Non-pigmented ciliary epithelial cell (primary cell): Measurements from ENCODE around the gene SPATS2.
"Not testable (repeated sequence)": the region's sequence is repeated elsewhere in the genome, so short reads cannot be mapped to it uniquely, and the experiment has no call there.

ENCODE experiments used
- DNase-seq: peaks from one replicate; pipeline ENCODE4 v3.0.0-alpha.2; 2010; ENCODE audit warnings: low read depth

Gene SPATS2

DNA sequence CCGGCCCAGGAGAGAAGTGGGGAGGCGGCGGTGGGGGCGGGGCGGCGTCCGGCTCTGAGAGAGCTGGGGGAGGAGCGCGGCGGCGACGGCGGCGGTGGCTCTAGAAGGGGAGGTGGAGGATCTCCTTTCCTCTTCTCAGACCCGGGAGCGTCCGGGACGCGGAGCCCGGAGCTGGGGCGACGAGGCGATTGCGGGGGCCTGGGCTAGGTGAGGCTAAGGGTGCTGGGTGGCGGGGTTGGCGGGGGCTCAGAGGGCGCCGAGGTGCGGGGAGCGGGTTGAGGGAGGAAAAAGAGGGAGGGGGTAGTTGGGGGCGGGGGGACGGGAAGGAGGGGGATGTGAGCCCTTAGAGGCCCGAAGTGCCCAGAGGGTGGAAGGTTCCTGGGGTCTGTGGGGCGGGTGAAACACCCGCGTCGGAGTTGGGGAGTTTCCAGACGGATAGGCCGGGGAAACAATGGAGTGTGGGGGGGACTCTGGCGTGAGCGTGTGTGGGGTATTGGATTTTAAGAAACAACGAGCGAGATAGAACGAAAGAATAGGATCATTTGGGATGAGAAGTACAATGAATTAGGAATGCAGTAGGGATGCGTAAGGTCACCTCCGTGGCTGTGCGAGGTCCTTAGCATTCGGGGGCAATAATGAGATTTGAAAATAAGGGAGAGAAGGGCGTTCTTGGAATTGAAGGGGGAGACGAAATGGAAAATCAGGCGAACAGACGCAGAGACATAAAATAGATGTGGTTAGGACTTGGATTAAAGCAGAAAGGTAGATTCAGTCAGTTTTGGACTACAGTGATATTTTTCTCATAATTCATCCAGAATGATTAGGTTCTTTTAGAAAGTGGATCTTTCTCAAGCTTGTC is at the start of gene SPATS2:
TSS of gene SPATS2 (plus strand) at position 82 of the 859 bp plus-strand sequence. CDS start 93,551 bp downstream, outside the sequence.
- DNase-seq = no peak

DNA sequence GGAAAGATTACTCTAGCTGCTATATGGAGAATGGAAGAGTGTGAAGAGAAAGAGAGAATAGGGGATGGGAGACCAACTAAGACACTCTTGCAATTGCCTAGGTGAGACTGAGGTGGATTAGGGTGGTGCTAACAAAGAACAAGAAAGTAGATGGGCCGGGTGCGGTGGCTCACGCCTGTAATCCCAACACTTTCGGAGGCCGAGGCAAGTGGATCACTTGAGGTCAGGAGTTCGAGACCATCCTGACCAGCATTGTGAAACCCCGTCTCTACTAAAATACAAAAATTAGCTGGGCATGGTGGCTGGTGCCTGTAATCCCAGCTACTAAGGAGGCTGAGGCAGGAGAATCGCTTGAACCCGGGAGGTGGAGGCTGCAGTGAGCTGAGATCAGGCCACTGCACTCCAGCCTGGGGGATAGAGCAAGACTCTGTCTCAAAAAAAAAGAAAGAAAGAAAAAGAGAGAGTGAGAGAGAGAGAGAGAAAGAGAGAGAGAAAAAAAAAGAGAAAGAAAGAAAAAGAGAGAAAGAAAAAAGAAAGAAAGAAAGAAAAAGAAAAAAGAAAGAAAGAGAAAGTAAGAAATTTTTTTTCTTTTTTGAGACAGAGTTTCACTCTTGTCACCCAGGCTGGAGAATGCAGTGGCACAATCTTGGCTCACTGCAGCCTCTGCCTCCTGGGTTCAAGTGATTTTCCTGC is 46.7 kb upstream of the SPATS2 start:
- DNase-seq = not testable (repeated sequence)

DNA sequence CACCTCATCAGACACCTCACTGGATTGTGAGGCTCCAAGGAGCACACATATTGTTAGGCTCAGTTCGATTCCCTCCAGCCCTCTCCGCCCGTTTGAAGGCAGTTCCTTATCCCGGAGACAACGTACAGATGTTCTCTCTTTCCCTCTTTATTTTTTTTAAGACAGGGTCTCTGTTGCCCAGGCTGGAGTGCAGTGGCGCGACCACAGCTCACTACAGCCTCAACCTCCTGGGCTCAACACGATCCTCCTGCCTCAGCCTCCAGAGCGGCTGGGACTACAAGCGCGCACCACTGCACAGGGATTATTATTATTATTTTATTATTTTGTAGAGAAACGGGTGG is 44.9 kb upstream of the SPATS2 start:
- DNase-seq = no peak

DNA sequence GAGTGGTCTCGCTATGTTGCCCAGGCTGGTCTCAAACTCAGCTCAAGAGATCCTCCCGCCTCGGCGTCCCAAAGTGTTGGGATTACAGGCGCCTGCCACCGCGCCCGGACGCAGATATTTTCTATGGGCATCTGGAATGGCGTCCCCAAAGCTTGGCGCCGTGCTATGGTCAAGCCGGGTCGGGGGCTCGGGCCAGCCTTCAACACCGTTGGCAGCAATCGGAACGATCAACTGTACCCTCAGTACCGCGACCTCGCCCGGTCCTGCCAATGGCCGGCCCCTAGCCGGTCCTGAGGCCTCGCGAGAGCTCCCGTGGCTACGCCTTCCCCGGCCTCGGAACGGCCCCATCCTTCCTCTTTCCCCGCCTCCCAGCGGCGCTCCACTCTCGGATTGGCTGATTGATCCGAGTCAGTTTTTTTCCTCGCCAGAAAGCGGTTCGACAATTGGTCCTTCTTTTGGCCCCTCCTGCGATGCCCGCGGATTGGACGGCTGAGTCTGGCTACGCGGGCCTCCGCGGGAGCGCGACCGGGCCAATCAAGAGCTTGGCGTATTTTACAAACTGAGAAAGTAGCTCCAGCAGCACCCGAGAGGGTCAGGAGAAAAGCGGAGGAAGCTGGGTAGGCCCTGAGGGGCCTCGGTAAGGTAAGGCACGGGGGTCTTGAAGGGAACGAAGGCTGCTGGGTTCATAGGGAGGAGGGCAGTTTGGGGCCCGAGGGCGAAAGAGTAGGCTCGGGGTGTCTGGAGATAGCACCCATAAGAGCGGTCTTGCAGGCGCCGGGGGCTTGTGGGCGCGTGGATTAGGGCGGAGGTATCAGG is 44.3 kb upstream of the SPATS2 start, which contains the start of gene TROAP:
TSS of gene TROAP (plus strand) at position 548 of the 816 bp plus-strand sequence. CDS start 354 bp downstream, outside the sequence.
- peak; percentile 89 for DNase-seq

DNA sequence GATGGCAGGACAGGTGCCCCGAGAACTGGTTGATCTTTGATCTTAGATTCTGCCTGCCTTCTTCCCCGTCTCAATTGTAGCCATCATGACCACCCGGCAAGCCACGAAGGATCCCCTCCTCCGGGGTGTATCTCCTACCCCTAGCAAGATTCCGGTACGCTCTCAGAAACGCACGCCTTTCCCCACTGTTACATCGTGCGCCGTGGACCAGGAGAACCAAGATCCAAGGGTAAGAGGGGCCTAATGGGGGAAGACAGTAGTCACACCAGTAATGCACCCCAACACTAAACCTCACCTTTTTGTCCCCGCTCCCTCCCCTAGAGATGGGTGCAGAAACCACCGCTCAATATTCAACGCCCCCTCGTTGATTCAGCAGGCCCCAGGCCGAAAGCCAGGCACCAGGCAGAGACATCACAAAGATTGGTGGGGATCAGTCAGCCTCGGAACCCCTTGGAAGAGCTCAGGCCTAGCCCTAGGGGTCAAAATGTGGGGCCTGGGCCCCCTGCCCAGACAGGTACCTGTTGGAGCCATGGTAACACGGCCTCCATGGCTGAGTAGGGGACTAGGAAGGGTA is 43.7 kb upstream of the SPATS2 start:
- DNase-seq = no peak

DNA sequence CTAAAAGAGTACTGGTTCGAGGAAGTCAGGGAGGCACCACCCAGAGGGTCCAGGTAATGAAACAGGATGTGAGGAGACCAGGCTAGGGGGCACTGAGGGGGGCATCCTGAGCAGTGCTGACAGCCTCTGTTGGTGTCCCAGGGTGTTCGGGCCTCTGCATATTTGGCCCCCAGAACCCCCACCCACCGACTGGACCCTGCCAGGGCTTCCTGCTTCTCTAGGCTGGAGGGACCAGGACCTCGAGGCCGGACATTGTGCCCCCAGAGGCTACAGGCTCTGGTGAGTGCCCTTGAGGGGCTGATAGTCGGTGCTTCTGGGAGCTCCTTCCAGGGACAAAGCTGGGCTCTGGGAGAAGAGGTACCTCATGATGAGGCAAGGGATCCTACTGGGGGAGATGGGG is 41.7 kb upstream of the SPATS2 start:
- DNase-seq = no peak

DNA sequence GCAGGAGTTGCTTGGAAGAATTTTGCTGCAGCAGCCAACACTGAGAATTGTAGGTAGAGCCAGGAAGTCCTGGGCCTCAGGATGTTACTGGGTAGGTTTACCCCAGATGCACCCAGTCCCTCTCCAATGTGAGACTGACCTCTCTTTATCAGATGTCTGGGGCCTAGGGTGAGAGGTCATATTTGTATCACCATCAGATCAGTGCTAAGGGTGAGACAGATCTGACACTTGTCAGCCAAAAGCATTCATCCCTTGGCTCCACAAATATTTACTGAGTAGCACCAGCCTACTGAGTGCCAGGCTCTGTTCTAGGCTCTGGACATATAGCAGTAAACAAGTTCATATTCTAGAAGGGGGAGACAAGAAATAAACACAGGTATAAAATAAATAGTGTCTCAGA is 39.9 kb upstream of the SPATS2 start:
- DNase-seq = no peak

DNA sequence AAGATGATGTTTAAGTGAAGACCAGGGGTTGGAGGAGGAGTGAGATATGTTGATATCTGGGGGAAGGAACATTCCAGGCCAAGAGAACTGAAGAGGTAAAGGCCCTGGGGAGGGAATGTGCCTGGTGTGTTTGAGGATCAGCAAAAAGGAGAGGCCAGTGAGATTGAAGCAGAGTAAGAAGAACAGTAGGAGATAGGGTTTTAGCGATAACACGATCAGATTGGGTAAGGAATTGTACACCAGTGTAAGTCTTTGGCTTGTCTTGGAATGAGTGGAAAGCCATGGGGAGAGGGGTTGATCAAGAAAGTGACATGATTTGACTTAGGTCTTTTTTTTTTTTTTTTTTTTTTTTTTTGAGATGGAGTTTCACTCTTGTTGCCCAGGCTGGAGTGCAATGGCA is 39.4 kb upstream of the SPATS2 start:
- no peak for DNase-seq

DNA sequence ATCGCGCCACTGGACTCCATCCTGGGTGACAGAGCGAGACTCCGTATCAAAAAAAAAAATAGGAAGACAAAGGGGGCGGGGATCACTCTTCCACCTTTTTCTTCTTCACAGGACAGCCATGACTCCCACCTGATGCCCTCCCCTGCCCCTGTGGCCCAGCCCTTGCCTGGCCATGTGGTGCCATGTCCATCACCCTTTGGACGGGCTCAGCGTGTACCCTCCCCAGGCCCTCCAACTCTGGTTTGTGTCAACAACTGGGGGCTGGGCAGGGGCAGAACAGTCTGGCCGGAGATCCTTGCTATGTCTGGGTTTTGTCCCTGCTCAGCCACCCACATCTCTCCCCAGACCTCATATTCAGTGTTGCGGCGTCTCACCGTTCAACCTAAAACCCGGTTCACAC is 38.4 kb upstream of the SPATS2 start:
- DNase-seq = no peak

DNA sequence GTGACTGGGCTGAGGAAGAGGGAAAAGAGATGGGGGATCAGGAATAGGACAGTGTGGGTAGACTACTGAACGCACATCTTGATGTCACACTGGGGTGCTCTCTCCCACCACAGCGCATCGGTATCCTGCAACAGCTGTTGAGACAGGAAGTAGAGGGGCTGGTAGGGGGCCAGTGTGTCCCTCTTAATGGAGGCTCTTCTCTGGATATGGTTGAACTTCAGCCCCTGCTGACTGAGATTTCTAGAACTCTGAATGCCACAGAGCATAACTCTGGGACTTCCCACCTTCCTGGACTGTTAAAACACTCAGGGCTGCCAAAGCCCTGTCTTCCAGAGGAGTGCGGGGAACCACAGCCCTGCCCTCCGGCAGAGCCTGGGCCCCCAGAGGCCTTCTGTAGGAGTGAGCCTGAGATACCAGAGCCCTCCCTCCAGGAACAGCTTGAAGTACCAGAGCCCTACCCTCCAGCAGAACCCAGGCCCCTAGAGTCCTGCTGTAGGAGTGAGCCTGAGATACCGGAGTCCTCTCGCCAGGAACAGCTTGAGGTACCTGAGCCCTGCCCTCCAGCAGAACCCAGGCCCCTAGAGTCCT is 37.1 kb upstream of the SPATS2 start:
- DNase-seq = no peak

DNA sequence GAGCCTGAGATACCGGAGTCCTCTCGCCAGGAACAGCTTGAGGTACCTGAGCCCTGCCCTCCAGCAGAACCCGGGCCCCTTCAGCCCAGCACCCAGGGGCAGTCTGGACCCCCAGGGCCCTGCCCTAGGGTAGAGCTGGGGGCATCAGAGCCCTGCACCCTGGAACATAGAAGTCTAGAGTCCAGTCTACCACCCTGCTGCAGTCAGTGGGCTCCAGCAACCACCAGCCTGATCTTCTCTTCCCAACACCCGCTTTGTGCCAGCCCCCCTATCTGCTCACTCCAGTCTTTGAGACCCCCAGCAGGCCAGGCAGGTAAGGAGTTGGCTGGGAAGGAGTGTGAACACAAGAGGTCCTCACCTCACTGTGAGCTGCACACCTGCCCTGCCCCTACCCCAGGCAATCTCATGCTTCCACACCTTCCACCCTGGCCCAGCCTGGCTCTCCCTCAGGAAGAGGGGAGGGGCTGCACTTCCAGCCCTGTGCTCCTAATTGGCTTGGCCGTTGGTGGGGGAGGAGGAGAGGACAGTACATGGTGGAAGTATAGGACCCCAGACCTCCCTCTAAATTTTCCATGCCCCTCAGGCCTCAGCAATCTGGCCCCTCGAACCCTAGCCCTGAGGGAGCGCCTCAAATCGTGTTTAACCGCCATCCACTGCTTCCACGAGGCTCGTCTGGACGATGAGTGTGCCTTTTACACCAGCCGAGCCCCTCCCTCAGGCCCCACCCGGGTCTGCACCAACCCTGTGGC is 36.5 kb upstream of the SPATS2 start:
- DNase-seq = no peak

DNA sequence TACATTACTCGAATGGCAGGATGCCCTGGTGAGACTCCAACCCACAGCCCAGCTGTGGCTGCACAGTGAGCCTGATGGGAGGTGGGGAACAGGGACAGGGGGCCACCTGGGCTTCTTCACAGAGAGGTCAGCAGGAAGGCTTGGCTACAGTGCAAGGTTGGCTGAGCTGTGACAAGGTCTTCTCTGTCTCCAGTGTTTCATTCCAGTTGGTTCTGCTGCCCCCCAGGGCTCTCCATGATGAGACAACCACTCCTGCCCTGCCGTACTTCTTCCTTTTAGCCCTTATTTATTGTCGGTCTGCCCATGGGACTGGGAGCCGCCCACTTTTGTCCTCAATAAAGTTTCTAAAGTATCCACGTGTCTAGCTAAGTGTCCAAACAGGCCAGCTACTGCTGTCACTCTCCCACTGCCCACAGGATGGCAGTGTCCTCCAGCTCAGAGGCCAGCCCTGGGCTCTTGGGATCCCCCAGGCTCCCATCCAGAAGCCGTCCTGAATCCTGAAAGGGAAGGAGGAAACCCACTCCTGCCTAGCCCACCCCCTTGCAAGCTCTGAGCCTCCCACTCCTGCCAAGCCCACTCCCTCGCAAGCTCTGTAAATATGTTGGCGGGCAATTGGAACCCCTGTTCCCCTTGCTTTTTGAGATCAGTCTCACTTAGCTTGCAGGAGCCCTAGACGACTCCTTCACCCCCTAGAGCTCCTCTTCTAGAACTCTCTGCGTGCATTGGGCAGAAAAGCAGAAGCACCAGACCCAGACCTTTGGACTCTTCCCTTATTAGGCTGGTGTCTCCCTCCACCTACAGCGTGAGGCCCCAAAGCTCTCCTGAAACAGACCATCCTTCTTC is 35.7 kb upstream of the SPATS2 start:
- DNase-seq = peak; percentile 55

DNA sequence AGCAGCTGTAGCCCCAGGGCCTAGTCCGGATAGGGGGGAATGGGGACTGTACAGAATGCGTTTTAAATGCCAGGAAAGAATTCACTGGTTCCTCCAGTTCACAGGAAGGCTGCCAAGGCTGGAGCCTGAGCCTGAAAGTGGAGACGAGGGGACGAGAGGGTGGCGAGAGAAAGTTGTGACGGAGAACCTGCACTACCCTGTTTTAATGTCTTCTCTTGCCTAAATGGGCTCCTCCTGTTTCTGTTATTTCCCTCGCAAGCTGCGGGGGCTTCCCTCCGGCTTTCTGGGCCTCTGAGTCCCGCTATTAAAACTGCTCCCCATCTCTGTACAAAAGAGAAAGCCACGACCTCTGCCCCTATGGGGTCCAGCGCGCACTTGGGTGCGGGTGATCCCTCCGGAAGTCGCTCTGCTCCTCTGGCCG is 34.8 kb upstream of the SPATS2 start:
- DNase-seq = no peak

DNA sequence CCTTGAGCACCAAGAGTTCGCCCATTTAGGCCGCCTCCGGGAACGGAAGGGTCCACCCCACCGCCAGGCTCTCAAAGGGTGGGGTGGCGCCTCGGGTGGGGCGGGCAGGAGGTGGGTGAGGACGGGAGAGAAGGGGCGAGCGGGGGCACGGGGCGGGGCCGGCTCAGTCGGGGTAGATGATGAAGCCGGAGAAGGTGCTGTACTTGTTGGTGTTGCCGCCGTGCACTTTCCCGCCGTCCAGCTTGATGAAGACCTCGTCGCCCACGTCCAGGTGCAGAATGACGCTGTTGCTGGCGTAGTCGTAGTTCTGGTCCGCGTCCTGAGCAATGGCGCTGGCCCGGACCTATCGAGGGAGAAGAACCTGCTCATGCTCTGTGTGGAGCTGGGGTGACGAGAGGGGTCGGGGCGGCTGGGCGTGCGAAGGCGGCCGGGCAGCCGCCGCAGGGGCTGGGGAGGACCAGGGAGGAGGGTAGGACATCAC is 34.3 kb upstream of the SPATS2 start:
- DNase-seq = no peak

DNA sequence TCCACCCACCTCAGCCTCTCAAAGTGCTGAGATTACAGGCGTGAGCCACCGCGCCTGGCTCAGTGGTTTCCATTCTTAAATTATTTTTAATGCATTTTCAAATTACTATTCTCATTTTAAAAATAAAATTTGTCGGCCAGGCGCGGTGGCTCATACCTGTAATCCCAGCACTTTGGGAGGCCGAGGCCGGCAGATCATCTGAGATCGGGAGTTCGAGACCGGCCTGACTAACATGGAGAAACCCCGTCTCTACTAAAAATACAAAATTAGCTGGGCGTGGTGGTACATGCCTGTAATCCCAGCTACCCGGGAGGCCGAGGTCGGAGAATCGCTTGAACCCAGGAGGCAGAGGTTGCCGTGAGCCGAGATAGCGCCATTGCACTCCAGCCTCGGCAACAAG is 33.5 kb upstream of the SPATS2 start:
- DNase-seq = not testable (repeated sequence)

DNA sequence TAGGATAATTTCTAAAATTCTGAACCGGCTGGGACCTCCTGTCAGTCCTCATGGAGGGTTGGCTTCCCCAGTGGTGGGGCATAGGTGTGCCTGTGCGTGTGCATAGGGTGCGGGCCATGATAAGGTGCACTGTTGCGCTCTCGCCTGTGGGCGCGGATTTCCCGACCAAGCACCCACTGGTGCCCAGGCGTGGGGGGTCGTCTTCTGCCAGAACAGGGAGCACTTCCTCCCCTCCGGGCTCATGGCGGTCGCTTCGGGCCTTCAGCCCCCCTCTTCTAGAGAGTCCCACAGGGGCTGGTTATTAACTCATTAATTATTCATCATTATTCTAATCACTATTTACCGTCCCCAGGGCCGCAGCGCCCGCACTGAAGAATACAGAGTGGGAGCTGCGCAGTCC is 33.0 kb upstream of the SPATS2 start:
- no peak for DNase-seq

DNA sequence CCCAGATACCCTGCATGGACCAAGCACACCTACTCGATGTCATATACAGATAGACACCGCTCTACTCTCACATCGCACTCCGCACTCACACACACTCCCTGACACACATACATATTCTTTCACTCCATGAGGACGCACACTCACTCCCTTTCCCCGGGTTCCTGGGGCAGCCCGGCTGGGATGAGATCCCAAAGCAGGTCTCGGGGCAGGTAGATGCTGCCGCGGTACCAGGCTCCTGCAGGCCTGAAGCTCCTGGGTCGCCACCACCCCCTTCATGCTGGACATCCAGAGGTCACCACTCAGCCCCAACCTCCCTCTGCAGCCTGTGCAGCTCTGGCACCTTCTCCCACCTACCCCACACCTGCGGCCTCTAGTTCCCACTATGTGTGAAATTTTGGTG is 32.6 kb upstream of the SPATS2 start:
- no peak for DNase-seq

DNA sequence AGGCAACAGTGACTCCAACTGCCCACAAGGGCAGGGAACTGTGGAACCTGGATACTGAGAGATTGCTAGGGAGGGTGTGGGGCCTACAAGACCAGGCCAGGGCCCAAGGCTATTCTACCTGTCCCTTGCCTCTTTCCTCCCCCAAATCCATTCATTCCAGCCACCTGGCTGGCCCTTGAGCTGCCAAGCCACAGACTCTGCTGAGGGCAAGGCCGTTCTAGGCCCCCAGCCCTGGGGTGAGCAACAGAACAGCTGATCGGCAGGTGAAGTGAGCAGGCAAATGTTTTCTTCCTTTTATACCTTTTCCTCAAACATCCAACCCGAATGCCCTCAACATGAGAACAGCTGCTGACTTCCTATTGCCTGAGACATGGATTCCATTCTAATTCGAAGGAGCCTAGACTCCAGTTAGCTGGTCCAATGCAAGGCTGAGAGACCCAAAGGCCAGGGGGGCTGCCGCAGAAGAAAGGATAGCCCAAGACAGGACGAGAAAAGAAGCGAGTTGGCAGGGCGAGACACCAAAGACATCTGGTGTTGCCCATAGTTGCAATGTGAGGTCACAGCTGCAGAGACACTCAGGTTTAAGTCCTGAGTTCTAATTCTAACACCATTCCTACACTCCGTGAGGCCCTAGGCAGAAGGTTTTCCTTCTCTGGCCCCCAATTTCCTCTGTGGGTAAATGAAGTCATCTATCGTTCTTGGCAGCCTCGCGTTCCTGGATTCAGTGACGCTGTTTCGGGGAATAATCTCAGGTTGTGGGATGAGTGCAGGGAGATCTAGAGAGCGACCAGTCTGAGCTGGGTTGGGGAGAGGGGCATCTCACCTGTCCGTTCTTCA is 31.9 kb upstream of the SPATS2 start:
- DNase-seq = no peak
